ENCODE data around the gene POLN. TPM values are rescaled to one million over a fixed set of nuclear protein-coding genes. Genes with fewer than 3 reads are reported as not detected.

Gene POLN
- total RNA-seq, 2 donors from 2014 or later: 1.6 to 2.8 TPM

GRCh38 chr4:2104556-2105345, 137.2 kb downstream of the POLN start:
- intact Hi-C loops (cut with DNase I): no loop called here
- TF ChIP-seq CTCF (IDR thresholded peaks at IDR 0.05): no peak
- no peak overlapping the region for H3K9ac ChIP-seq (ENCODE audit: low read depth in 2 of 2, low read length in 2 of 2)
- no peaks in the 10 kb centered on the region for H3K27me3 ChIP-seq
- no peaks in the 10 kb centered on the region for H3K4me1 ChIP-seq
- H3K4me3 ChIP-seq: no peak overlapping the region
- H3K9me3 ChIP-seq: no peaks in the 10 kb centered on the region
- no peak overlapping the region for H3K27ac ChIP-seq
- no peak for DNase-seq
- no peaks in the 10 kb centered on the region for H3K36me3 ChIP-seq

DNA sequence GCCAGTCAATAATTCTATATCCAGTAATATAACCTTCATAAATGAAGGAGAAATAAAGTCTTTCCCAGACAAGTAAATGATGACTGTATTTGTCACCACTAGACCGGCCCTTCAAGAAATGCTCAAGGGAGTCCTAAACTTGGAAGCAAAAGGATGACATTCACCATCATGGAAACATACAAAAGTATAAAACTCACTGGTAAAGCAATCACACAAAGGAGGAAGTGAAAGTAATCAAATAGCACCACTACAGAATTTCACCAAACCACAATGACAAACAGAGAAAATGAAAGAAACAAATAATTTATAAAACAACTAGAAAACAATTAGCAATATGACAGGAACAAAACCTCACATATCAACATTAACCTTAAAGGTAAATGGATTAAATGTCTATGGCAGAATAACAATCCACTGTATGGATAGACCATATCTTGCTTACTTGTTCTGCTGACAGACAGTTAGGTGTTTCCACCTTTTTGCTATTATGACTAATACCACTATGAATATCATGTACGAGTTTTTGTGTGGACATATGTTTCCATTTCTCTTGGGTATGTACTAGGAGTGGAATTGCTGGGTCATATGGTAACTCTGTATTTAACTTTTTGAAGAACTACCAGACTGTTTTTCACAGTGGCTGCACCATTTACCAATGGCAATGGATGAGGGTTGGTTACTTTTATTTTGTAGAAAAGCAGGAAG, 137.9 kb downstream of the POLN start:
- TF ChIP-seq CTCF (IDR thresholded peaks at IDR 0.05): no peak
- DNase-seq: no peak
- Histone ChIP-seq H3K27ac (no peak overlapping the region), H3K9me3 (no peaks in the 10 kb centered on the region), H3K4me1 (no peaks in the 10 kb centered on the region), H3K4me3 (no peak overlapping the region), H3K36me3 (no peaks in the 10 kb centered on the region), H3K9ac (ENCODE audit: low read depth in 2 of 2, low read length in 2 of 2) (no peak overlapping the region), H3K27me3 (no peaks in the 10 kb centered on the region)
- intact Hi-C loops (cut with DNase I): no loop called here

DNA sequence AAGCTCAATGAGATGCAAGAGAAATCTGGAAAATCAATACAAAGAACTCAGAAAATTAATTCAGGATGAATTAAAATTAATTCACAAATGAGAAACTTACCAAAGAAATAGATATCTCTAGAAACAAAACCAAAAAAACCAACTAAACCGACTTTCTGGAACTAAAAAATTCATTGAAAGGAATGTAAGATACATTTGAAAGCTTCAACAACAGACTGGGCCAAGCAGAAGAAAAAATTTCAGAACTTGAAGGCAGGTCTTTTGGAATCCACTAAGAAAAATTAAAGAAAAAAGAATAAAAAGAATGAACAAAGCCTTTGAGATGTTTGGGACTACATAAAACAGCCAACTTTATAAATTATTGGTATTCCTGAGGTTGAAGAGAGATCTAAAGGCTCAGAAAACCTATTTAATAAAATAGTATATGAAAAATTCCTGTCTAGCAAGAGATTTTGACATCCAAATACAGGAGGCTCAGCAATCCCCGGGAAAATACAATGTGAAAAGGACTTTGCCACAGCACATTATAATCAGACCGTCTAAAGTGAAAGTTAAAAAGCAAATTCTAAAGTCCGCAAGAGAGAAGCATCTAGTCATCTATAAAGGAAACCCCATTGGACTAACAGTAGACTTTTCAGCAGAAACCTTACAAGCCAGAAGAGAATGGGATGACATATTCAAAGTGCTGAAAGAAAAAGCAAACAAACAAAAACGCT, 138.6 kb downstream of the POLN start:
- intact Hi-C loops (cut with DNase I): no loop called here
- Histone ChIP-seq H3K27me3 (no peaks in the 10 kb centered on the region), H3K9me3 (no peaks in the 10 kb centered on the region), H3K9ac (ENCODE audit: low read depth in 2 of 2, low read length in 2 of 2) (no peak overlapping the region), H3K4me3 (no peak overlapping the region), H3K4me1 (no peaks in the 10 kb centered on the region), H3K27ac (no peak overlapping the region), H3K36me3 (no peaks in the 10 kb centered on the region)
- TF ChIP-seq CTCF (IDR thresholded peaks at IDR 0.05): no peak
- DNase-seq: no peak

- Histone ChIP-seq H3K4me1 (no peaks in the 10 kb centered on the region), H3K4me3 (no peak overlapping the region), H3K27me3 (no peaks in the 10 kb centered on the region), H3K9me3 (no peaks in the 10 kb centered on the region), H3K9ac (ENCODE audit: low read depth in 2 of 2, low read length in 2 of 2) (no peak overlapping the region), H3K36me3 (no peaks in the 10 kb centered on the region), H3K27ac (no peak overlapping the region)
- intact Hi-C loops (cut with DNase I): no loop called here
- TF ChIP-seq CTCF (IDR thresholded peaks at IDR 0.05): no peak
- DNase-seq: no peak
Measured at GRCh38 chr4:2102045-2102883, 139.7 kb downstream of the POLN start.
